Ectodermal cell (in vitro differentiated cells): ENCODE measurements around the gene COPG2.

ENCODE experiments used
- H3K27ac ChIP-seq: 2 replicates; pipeline ENCODE4 v1.7.0; 2013; ENCODE audit warnings: mild to moderate bottlenecking, low read depth, low read length; ENCODE audit not compliant: insufficient read depth, poor library complexity, severe bottlenecking
- H3K27me3 ChIP-seq: 2 replicates; pipeline ENCODE4 v1.7.0; 2013; ENCODE audit warnings: mild to moderate bottlenecking, low read length; ENCODE audit not compliant: insufficient read depth, control insufficient read depth, poor library complexity, severe bottlenecking
- H3K36me3 ChIP-seq: one replicate; pipeline ENCODE4 v1.7.0; 2013; ENCODE audit warnings: low read length; ENCODE audit not compliant: control insufficient read depth, insufficient read depth
- H3K4me1 ChIP-seq: one replicate; pipeline ENCODE4 v1.7.0; 2013; ENCODE audit warnings: low read length; ENCODE audit not compliant: control insufficient read depth, insufficient read depth
- H3K4me3 ChIP-seq: 2 replicates; pipeline ENCODE4 v1.7.0; 2013; ENCODE audit warnings: low read depth, low read length, control low read depth; ENCODE audit not compliant: insufficient read depth
- H3K9me3 ChIP-seq: 2 replicates; pipeline ENCODE4 v1.7.0; 2013; ENCODE audit warnings: mild to moderate bottlenecking, low read length, moderate library complexity; ENCODE audit not compliant: control insufficient read depth
- WGBS, 2 experiments: methylation state at CpG; one replicate each; pipeline ENCODE4 v1.1.7; 2013; ENCODE audit warnings: missing lambda C conversion rate in 2 of 2; 5-methylcytosine and 5-hydroxymethylcytosine counted together

The COPG2 gene

DNA sequence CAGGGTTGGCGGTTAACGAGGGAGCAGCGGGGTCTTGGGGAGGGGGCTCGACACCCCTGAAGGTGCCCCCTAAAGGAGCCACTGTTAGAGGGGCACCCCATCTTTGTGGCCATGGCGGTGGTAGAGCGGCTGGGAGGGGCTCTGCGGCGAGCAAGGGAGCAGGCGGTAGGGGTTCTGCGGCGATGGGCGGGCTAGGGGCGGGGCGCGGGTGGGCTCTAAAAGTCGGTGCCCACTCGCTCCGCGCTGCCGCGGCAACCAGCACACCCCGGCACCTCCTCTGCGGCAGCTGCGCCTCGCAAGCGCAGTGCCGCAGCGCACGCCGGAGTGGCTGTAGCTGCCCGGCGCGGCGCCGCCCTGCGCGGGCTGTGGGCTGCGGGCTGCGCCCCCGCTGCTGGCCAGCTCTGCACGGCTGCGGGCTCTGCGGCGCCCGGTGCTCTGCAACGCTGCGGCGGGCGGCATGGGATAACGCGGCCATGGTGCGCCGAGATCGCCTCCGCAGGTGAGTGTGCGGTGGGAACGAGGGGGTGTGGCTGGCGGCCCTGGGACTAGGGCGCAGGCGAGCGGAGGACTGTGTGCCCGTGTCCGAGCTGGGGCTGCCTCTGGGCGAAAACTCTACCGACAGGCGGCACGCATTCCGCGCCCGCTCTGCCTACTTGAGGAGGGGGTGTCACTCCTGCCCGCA lies 176.6 kb downstream of the COPG2 start, which contains the start of gene MEST:
Gene MEST, plus strand, starts transcription at position 245 of the 682 bp plus-strand sequence. Its CDS starts 229 bp downstream, at position 474.
- Histone ChIP-seq H3K27ac (peak within 1 kb of the TSS; percentile 86), H3K27me3 (no peaks in the 10 kb centered on the region), H3K36me3 (no peaks in the 10 kb centered on the region), H3K4me1 (peaks cover 7% of the 10 kb centered on the region), H3K9me3 (no peaks in the 10 kb centered on the region), H3K4me3 (peak within 1 kb of the TSS; percentile 63)
- 49 to 54% methylated on average over 71 of the region's 71 CpGs for WGBS, 2 experiments

DNA sequence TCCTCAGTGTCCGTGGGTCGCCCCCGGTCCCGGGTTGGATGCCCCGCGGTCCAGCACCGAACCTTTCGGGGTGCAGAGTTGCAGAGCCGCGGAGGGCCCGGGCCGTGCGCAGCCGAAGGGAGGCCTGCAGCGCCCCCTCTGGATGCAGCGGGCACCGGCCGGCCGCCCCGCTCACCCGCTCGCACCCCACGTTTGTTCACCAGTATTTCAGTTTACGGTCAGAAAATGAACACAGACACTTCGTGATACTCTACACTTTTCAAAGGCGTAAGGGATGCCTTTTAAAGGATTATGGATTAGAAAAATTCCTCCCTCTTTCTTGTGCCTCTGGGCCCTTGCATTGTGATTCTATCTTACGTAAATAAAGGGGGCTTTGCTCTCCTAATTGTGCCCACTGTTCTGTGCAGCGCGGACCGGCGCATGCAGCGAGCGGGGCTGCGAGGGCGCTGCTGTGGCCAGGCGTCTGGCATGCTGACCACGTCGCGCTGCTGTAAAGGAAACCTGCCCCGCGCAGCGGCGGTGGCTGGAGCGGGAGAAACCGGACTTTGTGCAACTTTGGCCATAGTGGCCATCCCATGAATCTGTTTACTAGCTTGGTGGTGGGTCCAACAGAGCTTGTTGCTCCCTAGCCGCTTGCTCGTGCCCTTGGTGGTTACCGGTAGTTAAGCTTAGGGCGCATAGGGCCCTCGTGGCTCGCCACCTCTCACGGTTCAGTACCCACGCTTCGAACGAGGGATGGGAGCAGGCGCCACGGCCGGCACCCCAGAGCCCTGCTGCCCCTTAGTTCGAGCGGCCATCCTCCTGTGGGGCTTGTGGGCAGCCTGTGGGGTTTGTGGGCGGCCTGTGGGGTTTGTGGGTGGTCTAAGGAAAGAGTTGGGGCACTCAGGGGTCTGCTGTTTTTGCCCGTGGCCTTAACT lies 177.4 kb downstream of the COPG2 start:
- H3K4me3 ChIP-seq: peak overlapping the region; percentile 63
- peak overlapping the region; percentile 86 for H3K27ac ChIP-seq
- WGBS, 2 experiments: 51 to 53% methylated on average over 62 of the region's 62 CpGs
- no peaks in the 10 kb centered on the region for H3K9me3 ChIP-seq
- no peaks in the 10 kb centered on the region for H3K36me3 ChIP-seq
- H3K27me3 ChIP-seq: peaks cover 3% of the 10 kb centered on the region
- peaks cover 7% of the 10 kb centered on the region for H3K4me1 ChIP-seq

DNA sequence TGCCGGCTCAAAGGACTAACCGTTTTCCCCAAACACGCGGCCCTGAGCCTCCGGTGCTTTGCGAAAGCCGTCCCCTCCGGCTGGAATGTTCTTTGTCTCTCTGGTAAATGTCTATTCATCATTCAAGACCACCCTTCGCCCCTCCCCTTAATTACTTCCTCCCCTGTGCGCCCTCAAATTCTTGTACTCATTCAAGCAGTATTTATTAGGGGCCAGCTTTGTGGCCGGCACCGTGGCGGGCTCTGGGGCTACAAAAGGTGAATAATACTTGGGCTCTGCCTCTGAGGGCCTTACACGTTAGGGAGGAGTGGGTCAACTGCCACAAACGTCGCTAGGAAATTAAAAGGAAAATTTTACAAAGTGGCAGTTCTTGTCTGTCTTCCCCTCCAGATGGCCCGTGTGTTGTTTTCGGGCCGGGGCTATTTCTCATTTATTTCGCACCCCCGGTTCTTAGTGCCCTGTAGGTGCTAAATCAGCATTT lies 178.2 kb downstream of the COPG2 start:
- peak overlapping the region; percentile 86 for H3K27ac ChIP-seq
- H3K4me3 ChIP-seq: peak overlapping the region; percentile 63
- H3K27me3 ChIP-seq: peaks cover 3% of the 10 kb centered on the region
- H3K36me3 ChIP-seq: no peaks in the 10 kb centered on the region
- no peaks in the 10 kb centered on the region for H3K9me3 ChIP-seq
- H3K4me1 ChIP-seq: peaks cover 7% of the 10 kb centered on the region
- WGBS, 2 experiments: 48 to 67% methylated on average over 21 of the region's 21 CpGs

DNA sequence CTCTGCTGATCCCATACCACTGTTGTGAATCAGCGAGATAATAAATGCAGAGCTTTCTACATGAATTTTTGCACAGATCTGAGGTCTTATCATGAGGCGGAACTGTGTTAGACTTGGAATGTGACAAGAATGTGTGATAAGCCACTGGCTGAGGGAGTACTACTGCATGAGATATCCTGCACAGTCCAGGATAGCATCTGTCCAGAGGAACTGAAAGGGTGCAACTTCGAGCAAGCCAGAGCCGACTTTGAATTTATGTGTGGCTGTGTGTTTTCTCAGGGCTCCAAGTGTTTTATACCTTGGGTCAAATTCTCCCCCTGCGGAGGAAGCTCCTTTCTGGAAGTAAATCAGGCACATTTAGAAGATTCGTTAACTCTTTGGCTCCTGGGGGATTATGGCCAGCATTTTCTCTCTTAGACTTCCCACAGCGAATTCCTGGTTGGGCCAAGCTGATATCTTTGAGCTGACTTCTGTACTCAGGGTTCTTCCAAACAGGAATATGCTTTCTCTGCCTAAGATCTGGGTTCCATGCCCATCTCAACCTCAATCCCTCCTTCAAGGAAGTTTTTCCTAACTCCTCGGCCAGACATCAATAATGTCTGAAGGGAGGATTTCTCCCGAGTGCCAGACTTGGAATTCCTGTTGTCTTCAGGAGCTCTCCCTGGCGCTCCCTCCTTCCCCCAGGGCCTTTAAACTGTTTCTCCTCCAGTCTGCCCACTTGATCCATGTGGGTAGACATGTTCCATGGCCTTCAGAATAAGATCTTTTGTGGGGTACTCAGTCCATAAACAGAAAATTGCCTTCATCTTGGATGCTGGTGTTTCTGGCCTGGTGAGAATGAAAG lies 179.2 kb downstream of the COPG2 start:
- peaks cover 3% of the 10 kb centered on the region for H3K27me3 ChIP-seq
- H3K4me3 ChIP-seq: no peak overlapping the region
- H3K4me1 ChIP-seq: peaks cover 7% of the 10 kb centered on the region
- H3K27ac ChIP-seq: peak overlapping the region; percentile 86
- WGBS, 2 experiments: 86 to 87% methylated on average over 10 of the region's 10 CpGs
- H3K9me3 ChIP-seq: no peaks in the 10 kb centered on the region
- no peaks in the 10 kb centered on the region for H3K36me3 ChIP-seq

DNA sequence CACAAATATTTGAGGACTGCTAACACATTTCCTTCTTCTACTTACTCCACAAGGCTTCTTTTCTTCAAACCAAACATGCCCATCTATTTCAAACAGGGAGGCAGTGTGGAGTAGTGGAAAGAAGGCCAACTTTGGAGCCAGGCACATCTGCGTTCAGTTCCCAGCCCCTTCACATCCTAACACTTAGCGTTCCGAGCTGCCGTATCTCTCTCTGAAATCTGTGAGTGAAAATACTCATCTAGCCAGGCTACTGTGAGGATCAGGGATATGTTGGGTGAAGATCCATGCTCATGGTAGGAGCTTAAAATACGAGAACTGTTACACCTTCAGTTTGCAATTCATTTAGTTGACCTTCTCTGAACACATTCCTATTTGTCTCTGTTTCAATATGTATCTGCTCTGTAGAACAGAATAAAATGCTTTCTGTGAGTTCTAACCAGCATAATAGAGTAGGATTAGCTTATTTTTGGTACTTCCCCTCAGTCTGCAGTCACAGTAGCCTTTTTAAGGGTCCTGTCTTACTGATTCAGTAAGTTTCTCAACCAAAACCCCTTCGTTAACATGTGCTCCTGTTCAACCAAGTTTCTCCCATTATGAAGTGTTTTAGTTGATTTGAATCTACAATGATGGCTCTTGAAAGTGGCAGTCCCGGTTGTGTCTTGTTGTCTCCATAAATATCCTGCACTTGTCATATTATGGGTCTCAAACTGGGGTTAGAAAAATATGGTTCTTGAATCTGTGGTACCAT lies 180.0 kb downstream of the COPG2 start:
- H3K27me3 ChIP-seq: peaks cover 3% of the 10 kb centered on the region
- no peaks in the 10 kb centered on the region for H3K9me3 ChIP-seq
- no peak overlapping the region for H3K4me3 ChIP-seq
- H3K4me1 ChIP-seq: peaks cover 7% of the 10 kb centered on the region
- H3K27ac ChIP-seq: no peak overlapping the region
- 90 to 98% methylated on average over 7 of the region's 7 CpGs for WGBS, 2 experiments
- H3K36me3 ChIP-seq: no peaks in the 10 kb centered on the region

DNA sequence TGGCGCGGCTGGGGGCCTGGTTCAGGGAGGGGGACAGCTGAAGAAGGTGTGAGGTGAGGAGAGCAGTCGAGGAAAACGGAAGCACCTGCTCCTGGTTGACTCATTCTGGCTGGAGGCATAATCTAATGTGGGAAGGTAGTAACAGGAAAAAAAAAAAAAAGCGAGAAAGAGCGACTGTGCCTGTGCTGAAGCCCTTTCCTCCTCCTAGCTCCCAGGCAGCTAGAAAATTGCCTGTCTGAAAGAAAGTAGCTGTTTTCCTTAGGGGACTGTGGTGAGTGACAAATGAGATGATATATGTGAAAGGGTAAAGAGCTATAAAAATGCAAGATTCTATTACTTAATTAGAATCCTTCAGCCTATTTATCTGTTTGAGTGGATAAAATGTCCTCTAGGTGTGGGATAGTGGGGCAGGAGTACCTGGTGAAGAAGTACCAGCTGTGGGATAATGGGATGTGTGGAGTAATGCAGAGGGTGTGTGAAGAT lies 181.6 kb downstream of the COPG2 start:
- Histone ChIP-seq H3K27me3 (peaks cover 3% of the 10 kb centered on the region), H3K36me3 (no peaks in the 10 kb centered on the region), H3K9me3 (no peaks in the 10 kb centered on the region), H3K4me3 (peak overlapping the region; percentile 68), H3K4me1 (peaks cover 7% of the 10 kb centered on the region), H3K27ac (no peak overlapping the region)
- WGBS, 2 experiments: 23 to 36% methylated on average over 6 of the region's 6 CpGs

DNA sequence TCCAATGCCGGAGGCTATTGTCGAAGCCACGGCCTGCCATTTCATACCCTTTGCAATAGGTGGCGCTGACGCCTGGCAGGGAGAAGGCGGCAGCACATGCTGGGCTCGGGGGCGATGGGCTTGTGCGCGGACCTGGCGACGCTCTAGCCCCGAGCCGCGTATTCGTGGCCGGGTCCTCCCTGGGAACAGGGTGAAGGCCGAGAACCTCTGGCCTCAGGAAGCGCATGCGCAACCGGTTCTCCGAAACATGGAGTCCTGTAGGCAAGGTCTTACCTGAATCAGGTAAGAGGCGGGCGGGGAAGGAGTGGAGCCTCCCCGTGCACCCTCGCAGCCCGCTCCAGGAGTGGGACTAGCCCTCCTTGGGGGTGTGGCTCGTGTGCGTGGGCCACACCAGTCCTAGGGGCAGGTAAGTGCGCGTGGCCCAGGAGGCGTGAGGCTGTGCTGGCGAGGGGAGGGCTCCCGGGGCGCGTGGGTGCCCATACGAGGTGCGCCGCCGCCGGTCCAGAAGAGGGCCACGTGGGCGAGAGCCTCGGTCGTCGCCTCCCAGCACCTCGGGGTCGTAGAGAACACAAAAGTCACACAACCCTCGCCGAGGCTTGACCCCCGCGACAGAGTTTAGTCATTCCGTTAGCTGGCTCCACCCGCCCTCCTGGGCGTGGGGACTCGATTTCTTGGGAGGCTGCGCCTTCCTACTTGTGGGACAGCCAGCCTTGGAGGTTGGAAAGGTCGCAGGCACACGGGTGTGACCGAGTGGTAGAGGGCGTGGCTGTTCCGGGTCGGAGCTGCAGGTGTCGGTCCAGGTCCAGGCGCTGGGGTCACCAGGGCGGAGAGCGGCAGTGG lies 182.2 kb downstream of the COPG2 start:
- H3K36me3 ChIP-seq: no peaks in the 10 kb centered on the region
- H3K4me3 ChIP-seq: peak overlapping the region; percentile 68
- peaks cover 3% of the 10 kb centered on the region for H3K27me3 ChIP-seq
- 17 to 19% methylated on average over 67 of the region's 67 CpGs for WGBS, 2 experiments
- no peak overlapping the region for H3K27ac ChIP-seq
- peaks cover 12% of the 10 kb centered on the region for H3K4me1 ChIP-seq
- H3K9me3 ChIP-seq: no peaks in the 10 kb centered on the region

DNA sequence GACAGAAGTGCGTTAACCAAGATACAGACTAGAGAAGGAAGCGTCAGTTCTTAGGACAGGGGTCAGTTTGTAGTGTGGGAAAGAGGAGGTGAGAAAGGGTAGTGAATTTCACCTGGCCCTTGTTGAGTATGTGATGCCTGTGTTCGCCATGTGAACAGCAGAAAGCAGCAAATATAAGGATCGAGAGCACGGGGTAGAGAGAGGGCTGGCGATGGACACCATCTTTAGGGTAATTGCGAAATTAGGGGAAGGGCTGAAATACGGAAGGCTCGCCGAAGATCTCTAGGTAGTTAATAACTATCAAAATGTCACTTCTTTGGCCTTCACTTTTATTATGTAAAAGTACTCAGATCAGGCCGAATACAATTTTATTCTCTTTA lies 182.8 kb downstream of the COPG2 start:
- no peak overlapping the region for H3K27ac ChIP-seq
- peaks cover 3% of the 10 kb centered on the region for H3K27me3 ChIP-seq
- no peaks in the 10 kb centered on the region for H3K36me3 ChIP-seq
- 81 to 86% methylated on average over 11 of the region's 11 CpGs for WGBS, 2 experiments
- peaks cover 12% of the 10 kb centered on the region for H3K4me1 ChIP-seq
- H3K4me3 ChIP-seq: peak overlapping the region; percentile 68
- H3K9me3 ChIP-seq: no peaks in the 10 kb centered on the region
